ENCODE measurements around the gene MTREX. TPM values are rescaled to one million over a fixed set of nuclear protein-coding genes. Genes with fewer than 3 reads are reported as not detected.

The MTREX gene
- total and polyA plus RNA-seq, 9 donors: 43.9 to 73.1 (median 62.3) TPM

- WGBS (ENCODE audit: insufficient coverage): no CpG with 5 or more reads among the region's 1 CpG
Observed at GRCh38 chr5:55371145-55371544, 63.4 kb downstream of the MTREX start.

DNA sequence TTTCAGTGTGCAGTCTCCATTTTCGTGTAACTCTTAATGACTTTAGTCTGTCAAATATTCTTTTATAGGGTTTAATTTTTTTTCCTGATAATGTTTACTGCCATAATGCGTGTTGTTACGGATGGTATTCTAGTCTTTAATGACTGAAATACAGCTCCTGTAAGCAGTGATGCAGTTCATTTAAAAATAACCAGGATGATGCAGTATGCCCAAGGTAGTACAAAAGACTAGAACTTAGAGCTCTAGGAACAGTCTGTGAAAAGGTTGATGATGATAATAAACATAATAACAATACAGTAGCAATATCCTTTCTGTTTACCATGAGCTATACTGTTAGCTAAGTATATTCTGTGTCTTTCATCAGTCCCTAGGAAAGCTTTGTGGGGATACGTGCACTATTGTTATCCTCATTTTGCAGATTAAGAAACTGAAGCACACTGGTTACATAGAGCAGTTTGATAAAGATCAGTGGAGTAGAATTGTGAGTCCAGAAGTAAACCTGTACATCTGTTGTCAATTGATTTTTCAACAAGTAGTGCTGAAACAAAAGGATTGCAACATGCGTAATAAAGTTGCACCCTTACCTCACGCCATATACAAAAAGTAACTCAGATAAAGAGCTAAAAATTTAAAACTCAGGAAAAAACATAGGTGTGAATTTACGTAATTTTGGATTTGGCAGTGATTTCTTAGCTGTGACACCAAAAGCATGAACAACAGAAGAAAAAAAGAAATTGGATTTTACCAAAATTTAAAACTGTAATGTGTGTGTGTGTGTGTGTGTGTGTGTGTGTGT, 64.5 kb downstream of the MTREX start:
- Histone ChIP-seq H3K9me3 (replicated peaks; ENCODE audit: control insufficient read depth, low read depth, low read length) (peaks cover 6% of the 10 kb centered on the region), H3K4me3 (ENCODE audit: low read length) (no peak overlapping the region), H3K27ac (ENCODE audit: low read length) (no peak overlapping the region), H3K27me3 (ENCODE audit: control insufficient read depth, insufficient read depth, low read length) (no peaks in the 10 kb centered on the region), H3K4me1 (ENCODE audit: control insufficient read depth, insufficient read depth, low read length) (no peaks in the 10 kb centered on the region), H3K36me3 (ENCODE audit: control insufficient read depth, insufficient read depth, low read length) (peaks cover 18% of the 10 kb centered on the region)
- WGBS (ENCODE audit: insufficient coverage): no CpG with 5 or more reads among the region's 7 CpGs
- DNase-seq: no peak

More at GRCh38 chr5:55371145-55371544, 63.4 kb downstream of the MTREX start:
- Histone ChIP-seq H3K27me3 (ENCODE audit: control insufficient read depth, insufficient read depth, low read length) (no peaks in the 10 kb centered on the region), H3K9me3 (replicated peaks; ENCODE audit: control insufficient read depth, low read depth, low read length) (peaks cover 6% of the 10 kb centered on the region), H3K27ac (ENCODE audit: low read length) (no peak overlapping the region), H3K36me3 (ENCODE audit: control insufficient read depth, insufficient read depth, low read length) (peaks cover 21% of the 10 kb centered on the region), H3K4me3 (ENCODE audit: low read length) (no peak overlapping the region), H3K4me1 (ENCODE audit: control insufficient read depth, insufficient read depth, low read length) (no peaks in the 10 kb centered on the region)
- DNase-seq: no peak

DNA sequence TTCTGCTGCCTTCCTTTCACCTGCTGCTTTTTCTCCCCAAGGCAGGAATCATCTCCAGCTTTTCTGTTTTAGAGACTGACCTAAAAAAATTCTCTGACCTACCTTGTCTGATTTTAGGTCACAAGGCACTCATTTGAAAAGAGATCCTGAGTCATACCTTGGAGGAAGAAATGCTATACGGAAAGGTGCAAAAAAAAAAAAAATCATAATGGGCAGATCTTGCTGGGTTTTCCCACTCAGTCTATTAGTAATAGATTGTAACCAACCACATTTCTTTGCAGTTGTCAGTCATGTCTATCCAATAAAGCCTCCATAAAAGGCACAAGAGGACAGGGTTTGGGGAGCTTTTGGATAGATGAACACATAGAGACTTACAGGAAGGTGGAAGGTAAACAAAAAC, 70.0 kb downstream of the MTREX start:
- no CpG with 5 or more reads among the region's 1 CpG for WGBS (ENCODE audit: insufficient coverage)
- no peaks in the 10 kb centered on the region for H3K4me1 ChIP-seq (ENCODE audit: control insufficient read depth, insufficient read depth, low read length)
- H3K9me3 ChIP-seq (replicated peaks; ENCODE audit: control insufficient read depth, low read depth, low read length): peaks cover 4% of the 10 kb centered on the region
- no peak overlapping the region for H3K27ac ChIP-seq (ENCODE audit: low read length)
- DNase-seq: no peak
- no peak overlapping the region for H3K4me3 ChIP-seq (ENCODE audit: low read length)
- H3K36me3 ChIP-seq (ENCODE audit: control insufficient read depth, insufficient read depth, low read length): peaks cover 25% of the 10 kb centered on the region
- H3K27me3 ChIP-seq (ENCODE audit: control insufficient read depth, insufficient read depth, low read length): no peaks in the 10 kb centered on the region

DNA sequence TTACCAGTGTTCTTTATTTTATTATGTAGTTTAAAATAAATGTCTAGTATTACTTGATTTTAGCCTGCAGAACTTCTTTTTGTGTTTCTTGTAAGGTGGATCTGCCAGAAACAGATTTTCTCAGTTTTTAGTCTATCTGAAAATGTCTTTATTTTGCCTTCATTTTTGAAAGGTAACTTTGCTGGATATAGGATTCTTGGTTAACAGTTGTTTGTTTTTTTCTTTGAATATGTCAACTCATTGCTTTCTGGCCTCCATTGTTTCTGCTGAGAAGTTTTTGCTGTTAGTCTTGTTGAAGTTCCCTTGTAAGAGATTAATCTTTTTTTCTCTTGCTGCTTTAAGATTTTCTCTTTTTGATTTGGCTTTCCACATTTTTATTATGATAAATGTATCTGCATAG, 75.5 kb downstream of the MTREX start:
- Histone ChIP-seq H3K9me3 (replicated peaks; ENCODE audit: control insufficient read depth, low read depth, low read length) (peaks cover 9% of the 10 kb centered on the region), H3K27me3 (ENCODE audit: control insufficient read depth, insufficient read depth, low read length) (no peaks in the 10 kb centered on the region), H3K4me1 (ENCODE audit: control insufficient read depth, insufficient read depth, low read length) (no peaks in the 10 kb centered on the region), H3K4me3 (ENCODE audit: low read length) (no peak overlapping the region), H3K27ac (ENCODE audit: low read length) (no peak overlapping the region), H3K36me3 (ENCODE audit: control insufficient read depth, insufficient read depth, low read length) (peaks cover 11% of the 10 kb centered on the region)
- no peak for DNase-seq

- Histone ChIP-seq H3K36me3 (ENCODE audit: control insufficient read depth, insufficient read depth, low read length) (peaks cover 11% of the 10 kb centered on the region), H3K27ac (ENCODE audit: low read length) (no peak overlapping the region), H3K4me3 (ENCODE audit: low read length) (no peak overlapping the region), H3K27me3 (ENCODE audit: control insufficient read depth, insufficient read depth, low read length) (no peaks in the 10 kb centered on the region), H3K9me3 (replicated peaks; ENCODE audit: control insufficient read depth, low read depth, low read length) (peaks cover 9% of the 10 kb centered on the region), H3K4me1 (ENCODE audit: control insufficient read depth, insufficient read depth, low read length) (no peaks in the 10 kb centered on the region)
- whole genome bisulfite sequencing (ENCODE audit: insufficient coverage): no CpG with 5 or more reads among the region's 2 CpGs
- no peak for DNase-seq
Observed at GRCh38 chr5:55384072-55384471, 76.3 kb downstream of the MTREX start.

DNA sequence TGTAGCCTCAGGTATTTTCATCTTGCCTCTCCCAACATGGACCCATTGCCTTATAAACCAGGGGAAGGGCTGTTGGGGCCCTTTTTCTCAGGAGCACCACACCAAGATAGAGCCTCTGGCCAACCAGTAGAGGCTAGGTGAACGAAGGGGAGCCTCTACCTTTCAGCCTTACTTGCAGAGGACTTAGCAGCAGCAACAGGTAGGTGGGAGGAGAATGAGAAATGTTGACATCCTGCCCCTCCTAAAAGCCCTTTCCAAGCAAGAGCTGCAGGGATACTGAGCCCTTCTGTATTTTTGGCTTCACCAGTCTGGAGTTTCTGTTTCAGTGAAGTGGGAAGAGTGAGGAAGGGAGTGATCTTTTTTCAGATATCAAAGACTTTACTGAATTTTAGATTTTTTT, 77.4 kb downstream of the MTREX start:
- Histone ChIP-seq H3K4me3 (ENCODE audit: low read length) (no peak overlapping the region), H3K4me1 (ENCODE audit: control insufficient read depth, insufficient read depth, low read length) (no peaks in the 10 kb centered on the region), H3K27me3 (ENCODE audit: control insufficient read depth, insufficient read depth, low read length) (no peaks in the 10 kb centered on the region), H3K9me3 (replicated peaks; ENCODE audit: control insufficient read depth, low read depth, low read length) (peaks cover 9% of the 10 kb centered on the region), H3K27ac (ENCODE audit: low read length) (no peak overlapping the region), H3K36me3 (ENCODE audit: control insufficient read depth, insufficient read depth, low read length) (peaks cover 6% of the 10 kb centered on the region)
- DNase-seq: no peak
- no CpG with 5 or more reads among the region's 1 CpG for WGBS (ENCODE audit: insufficient coverage)

GRCh38 chr5:55385846-55386245, 78.1 kb downstream of the MTREX start:
- DNase-seq: peak; percentile 76
- no peaks in the 10 kb centered on the region for H3K4me1 ChIP-seq (ENCODE audit: control insufficient read depth, insufficient read depth, low read length)
- no peak overlapping the region for H3K27ac ChIP-seq (ENCODE audit: low read length)
- no CpG with 5 or more reads among the region's 3 CpGs for WGBS (ENCODE audit: insufficient coverage)
- H3K9me3 ChIP-seq (replicated peaks; ENCODE audit: control insufficient read depth, low read depth, low read length): peaks cover 9% of the 10 kb centered on the region
- no peak overlapping the region for H3K4me3 ChIP-seq (ENCODE audit: low read length)
- H3K36me3 ChIP-seq (ENCODE audit: control insufficient read depth, insufficient read depth, low read length): peaks cover 6% of the 10 kb centered on the region
- no peaks in the 10 kb centered on the region for H3K27me3 ChIP-seq (ENCODE audit: control insufficient read depth, insufficient read depth, low read length)

DNA sequence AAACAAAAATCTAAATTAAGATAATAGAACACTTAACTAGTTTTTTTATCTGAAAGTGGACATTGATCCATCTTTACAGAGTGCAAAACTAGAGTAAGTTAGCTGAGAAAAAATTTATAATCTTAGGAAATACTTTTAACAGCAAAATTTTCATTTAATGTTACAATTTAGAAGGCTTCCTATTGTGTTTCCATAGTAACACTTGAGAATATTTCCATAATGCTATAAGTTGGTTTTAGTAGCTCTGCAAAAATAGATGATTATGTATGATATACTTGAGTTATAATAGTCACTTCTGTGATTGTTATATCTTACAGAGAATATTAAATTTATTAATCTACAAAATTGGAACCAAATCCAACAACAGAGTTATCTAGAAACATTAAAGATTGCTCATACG, 78.6 kb downstream of the MTREX start:
- H3K4me3 ChIP-seq (ENCODE audit: low read length): no peak overlapping the region
- H3K36me3 ChIP-seq (ENCODE audit: control insufficient read depth, insufficient read depth, low read length): peaks cover 9% of the 10 kb centered on the region
- no peaks in the 10 kb centered on the region for H3K4me1 ChIP-seq (ENCODE audit: control insufficient read depth, insufficient read depth, low read length)
- DNase-seq: peak; percentile 60
- H3K27me3 ChIP-seq (ENCODE audit: control insufficient read depth, insufficient read depth, low read length): no peaks in the 10 kb centered on the region
- WGBS (ENCODE audit: insufficient coverage): no CpG with 5 or more reads among the region's 1 CpG
- H3K27ac ChIP-seq (ENCODE audit: low read length): no peak overlapping the region
- H3K9me3 ChIP-seq (replicated peaks; ENCODE audit: control insufficient read depth, low read depth, low read length): peaks cover 9% of the 10 kb centered on the region

GRCh38 chr5:55387865-55388264, 80.1 kb downstream of the MTREX start:
- Histone ChIP-seq H3K27ac (ENCODE audit: low read length) (no peak overlapping the region), H3K27me3 (ENCODE audit: control insufficient read depth, insufficient read depth, low read length) (no peaks in the 10 kb centered on the region), H3K36me3 (ENCODE audit: control insufficient read depth, insufficient read depth, low read length) (peaks cover 12% of the 10 kb centered on the region), H3K4me1 (ENCODE audit: control insufficient read depth, insufficient read depth, low read length) (no peaks in the 10 kb centered on the region), H3K9me3 (replicated peaks; ENCODE audit: control insufficient read depth, low read depth, low read length) (peaks cover 13% of the 10 kb centered on the region), H3K4me3 (ENCODE audit: low read length) (no peak overlapping the region)
- no peak for DNase-seq
- WGBS (ENCODE audit: insufficient coverage): no CpG with 5 or more reads among the region's 2 CpGs

DNA sequence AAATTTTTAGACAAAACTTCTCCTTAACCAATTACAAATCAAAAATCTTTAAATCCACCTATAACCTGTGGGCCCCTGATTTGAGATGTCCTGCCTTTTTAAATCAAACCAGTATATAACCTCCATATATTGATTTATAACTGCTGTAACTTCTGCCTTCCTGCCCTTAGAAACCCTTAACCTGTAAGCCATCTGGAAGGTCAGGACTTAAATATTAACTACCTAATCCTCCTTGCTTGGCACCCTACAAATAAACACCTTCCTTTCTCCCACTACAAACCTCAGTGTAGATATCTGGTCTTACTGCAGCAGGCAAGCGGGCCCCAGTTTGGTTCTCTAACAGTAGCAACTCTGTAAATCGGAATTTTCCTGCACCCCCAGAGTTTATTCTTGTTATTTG, 83.9 kb downstream of the MTREX start:
- no peak overlapping the region for H3K4me3 ChIP-seq (ENCODE audit: low read length)
- no peaks in the 10 kb centered on the region for H3K4me1 ChIP-seq (ENCODE audit: control insufficient read depth, insufficient read depth, low read length)
- peaks cover 9% of the 10 kb centered on the region for H3K36me3 ChIP-seq (ENCODE audit: control insufficient read depth, insufficient read depth, low read length)
- DNase-seq: no peak
- peaks cover 7% of the 10 kb centered on the region for H3K9me3 ChIP-seq (replicated peaks; ENCODE audit: control insufficient read depth, low read depth, low read length)
- H3K27me3 ChIP-seq (ENCODE audit: control insufficient read depth, insufficient read depth, low read length): no peaks in the 10 kb centered on the region
- H3K27ac ChIP-seq (ENCODE audit: low read length): no peak overlapping the region
- no CpG with 5 or more reads among the region's 2 CpGs for WGBS (ENCODE audit: insufficient coverage)

- H3K27ac ChIP-seq (ENCODE audit: low read length): no peak overlapping the region
- H3K36me3 ChIP-seq (ENCODE audit: control insufficient read depth, insufficient read depth, low read length): peaks cover 9% of the 10 kb centered on the region
- no peak for DNase-seq
- no peaks in the 10 kb centered on the region for H3K4me1 ChIP-seq (ENCODE audit: control insufficient read depth, insufficient read depth, low read length)
- peaks cover 7% of the 10 kb centered on the region for H3K9me3 ChIP-seq (replicated peaks; ENCODE audit: control insufficient read depth, low read depth, low read length)
- H3K27me3 ChIP-seq (ENCODE audit: control insufficient read depth, insufficient read depth, low read length): no peaks in the 10 kb centered on the region
- no peak overlapping the region for H3K4me3 ChIP-seq (ENCODE audit: low read length)
- WGBS (ENCODE audit: insufficient coverage): no CpG with 5 or more reads among the region's 1 CpG
Observed at GRCh38 chr5:55392669-55393068, 84.9 kb downstream of the MTREX start.

All from muscle of leg (tissue), 11 donors.